Measurements from ENCODE around the gene PHOSPHO2. TPM values are rescaled to one million over a fixed set of nuclear protein-coding genes. Genes with fewer than 3 reads are reported as not detected.

PHOSPHO2 gene
- total RNA-seq, 3 donors from 2014 or later, result 9.1 to 17.4 (median 16.2) TPM

DNA sequence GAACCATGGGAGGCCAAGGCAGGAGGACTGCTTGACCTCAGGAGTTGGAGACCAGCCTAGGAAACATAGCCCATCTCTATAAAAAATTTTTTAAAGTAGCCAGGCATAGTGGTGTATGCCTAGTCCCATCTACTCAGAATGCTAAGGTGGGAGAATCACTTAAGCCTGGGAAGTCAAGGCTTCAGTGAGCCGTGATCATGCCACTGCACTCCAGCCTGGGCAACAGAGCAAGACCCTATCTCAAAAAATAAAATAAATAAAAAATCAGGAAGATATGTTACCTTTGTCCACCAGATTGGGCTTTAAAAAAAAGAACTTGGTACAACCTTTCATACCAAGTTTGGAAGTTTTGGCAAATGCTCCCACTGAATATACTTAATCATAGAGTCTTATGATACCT is 35.4 kb upstream of the PHOSPHO2 start:
- Histone ChIP-seq H3K4me1 (no peaks in the 10 kb centered on the region), H3K4me3 (no peak overlapping the region), H3K27ac (no peak overlapping the region), H3K27me3 (no peaks in the 10 kb centered on the region), H3K9me3 (no peaks in the 10 kb centered on the region), H3K36me3 (no peaks in the 10 kb centered on the region)
- intact Hi-C loops (cut with DNase I; ENCODE audit: low total_unique reads), result no loop called here
- DNase-seq (ENCODE audit: low spot score in 2 of 2), result no peak
- no peak for TF ChIP-seq POLR2A (IDR thresholded peaks at IDR 0.05)
- TF ChIP-seq POLR2AphosphoS5 (IDR thresholded peaks at IDR 0.05), result no peak
- TF ChIP-seq, protein P1, sequence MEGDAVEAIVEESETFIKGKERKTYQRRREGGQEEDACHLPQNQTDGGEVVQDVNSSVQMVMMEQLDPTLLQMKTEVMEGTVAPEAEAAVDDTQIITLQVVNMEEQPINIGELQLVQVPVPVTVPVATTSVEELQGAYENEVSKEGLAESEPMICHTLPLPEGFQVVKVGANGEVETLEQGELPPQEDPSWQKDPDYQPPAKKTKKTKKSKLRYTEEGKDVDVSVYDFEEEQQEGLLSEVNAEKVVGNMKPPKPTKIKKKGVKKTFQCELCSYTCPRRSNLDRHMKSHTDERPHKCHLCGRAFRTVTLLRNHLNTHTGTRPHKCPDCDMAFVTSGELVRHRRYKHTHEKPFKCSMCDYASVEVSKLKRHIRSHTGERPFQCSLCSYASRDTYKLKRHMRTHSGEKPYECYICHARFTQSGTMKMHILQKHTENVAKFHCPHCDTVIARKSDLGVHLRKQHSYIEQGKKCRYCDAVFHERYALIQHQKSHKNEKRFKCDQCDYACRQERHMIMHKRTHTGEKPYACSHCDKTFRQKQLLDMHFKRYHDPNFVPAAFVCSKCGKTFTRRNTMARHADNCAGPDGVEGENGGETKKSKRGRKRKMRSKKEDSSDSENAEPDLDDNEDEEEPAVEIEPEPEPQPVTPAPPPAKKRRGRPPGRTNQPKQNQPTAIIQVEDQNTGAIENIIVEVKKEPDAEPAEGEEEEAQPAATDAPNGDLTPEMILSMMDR (IDR thresholded peaks at IDR 0.05), result no peak

DNA sequence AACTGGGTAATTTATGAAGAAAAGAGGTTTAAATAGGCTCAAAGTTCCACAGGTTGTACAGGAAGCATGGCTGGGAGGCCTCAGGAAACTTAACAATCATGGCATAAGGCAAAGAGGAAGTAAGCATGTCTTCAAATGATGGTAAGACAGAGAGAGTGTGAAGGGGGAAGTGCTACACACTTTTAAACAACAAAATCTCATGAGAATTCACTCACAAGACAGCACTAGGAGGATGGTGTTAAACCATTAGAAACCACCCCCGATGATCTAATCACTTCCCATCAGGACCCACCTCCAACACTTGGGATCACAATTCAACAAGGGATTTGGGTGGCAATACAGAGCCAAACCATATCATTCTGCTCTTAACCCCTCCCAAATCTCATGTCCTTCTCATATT is 34.9 kb upstream of the PHOSPHO2 start:
- Histone ChIP-seq H3K4me1 (no peaks in the 10 kb centered on the region), H3K27ac (no peak overlapping the region), H3K36me3 (no peaks in the 10 kb centered on the region), H3K4me3 (no peak overlapping the region), H3K27me3 (no peaks in the 10 kb centered on the region), H3K9me3 (no peaks in the 10 kb centered on the region)
- TF ChIP-seq POLR2AphosphoS5 (IDR thresholded peaks at IDR 0.05) (no peak), POLR2A (IDR thresholded peaks at IDR 0.05) (no peak)
- TF ChIP-seq, protein P1 (IDR thresholded peaks at IDR 0.05), result no peak
- intact Hi-C loops (cut with DNase I; ENCODE audit: low total_unique reads), result no loop called here
- DNase-seq (ENCODE audit: low spot score in 2 of 2), result no peak

DNA sequence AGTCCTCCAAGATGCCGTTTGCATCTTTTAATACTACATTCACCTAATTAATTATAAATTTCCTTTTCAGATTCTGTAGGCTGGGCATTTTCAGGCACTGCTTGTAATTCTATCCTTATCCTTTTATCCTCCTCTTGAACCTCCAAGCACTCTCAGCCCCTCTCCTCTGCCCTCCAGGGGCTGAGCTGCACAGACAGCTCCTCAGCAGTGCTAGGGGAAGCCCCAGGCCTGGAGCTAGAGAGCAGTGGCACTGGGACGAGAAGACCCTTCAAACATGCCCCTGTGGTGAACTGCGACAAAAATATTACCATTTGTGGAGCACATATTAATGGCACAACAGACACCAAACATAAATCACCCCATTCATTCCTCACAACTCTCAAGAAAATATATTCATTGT is 33.0 kb upstream of the PHOSPHO2 start:
- TF ChIP-seq, protein P1 (IDR thresholded peaks at IDR 0.05), result no peak
- no peak for TF ChIP-seq POLR2AphosphoS5 (IDR thresholded peaks at IDR 0.05)
- TF ChIP-seq POLR2A (IDR thresholded peaks at IDR 0.05), result no peak
- no peak for DNase-seq (ENCODE audit: low spot score in 2 of 2)

GRCh38 chr2:169662744-169663143 is 31.5 kb upstream of the PHOSPHO2 start:
- DNase-seq (ENCODE audit: low spot score in 2 of 2), result no peak
- H3K4me1 ChIP-seq, result no peaks in the 10 kb centered on the region
- H3K27ac ChIP-seq, result no peak overlapping the region
- H3K4me3 ChIP-seq, result no peak overlapping the region
- intact Hi-C loops (cut with DNase I; ENCODE audit: low total_unique reads), result no loop called here
- H3K9me3 ChIP-seq, result no peaks in the 10 kb centered on the region
- no peaks in the 10 kb centered on the region for H3K36me3 ChIP-seq
- no peaks in the 10 kb centered on the region for H3K27me3 ChIP-seq
- no peak for TF ChIP-seq POLR2A (IDR thresholded peaks at IDR 0.05)
- TF ChIP-seq, protein P1 (IDR thresholded peaks at IDR 0.05), result no peak
- no peak for TF ChIP-seq POLR2AphosphoS5 (IDR thresholded peaks at IDR 0.05)

More for the DNA sequence above, 33.0 kb upstream of the PHOSPHO2 start:
- no peaks in the 10 kb centered on the region for H3K36me3 ChIP-seq
- intact Hi-C loops (cut with DNase I; ENCODE audit: low total_unique reads), result no loop called here
- H3K27ac ChIP-seq, result no peak overlapping the region
- H3K4me1 ChIP-seq, result no peaks in the 10 kb centered on the region
- no peaks in the 10 kb centered on the region for H3K27me3 ChIP-seq
- no peaks in the 10 kb centered on the region for H3K9me3 ChIP-seq
- H3K4me3 ChIP-seq, result no peak overlapping the region

DNA sequence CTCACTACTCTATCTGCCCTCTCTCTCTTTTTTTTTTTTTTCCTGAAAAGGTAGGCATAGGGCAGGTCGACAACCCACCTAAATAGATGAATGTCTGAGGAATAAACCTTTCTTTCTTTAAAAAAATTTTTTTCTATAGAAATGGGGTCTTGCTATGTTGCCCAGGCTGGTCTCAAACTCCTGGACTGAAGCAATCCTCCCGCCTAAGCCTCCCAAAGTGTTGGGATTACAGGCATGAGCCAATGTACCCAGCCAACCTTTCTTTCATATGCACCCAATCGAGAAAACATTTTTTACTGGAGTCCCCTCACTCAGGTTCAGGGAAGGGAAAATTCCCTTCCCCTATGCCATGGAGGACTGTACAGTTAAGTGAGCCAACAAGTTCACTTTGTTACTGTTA is 31.0 kb upstream of the PHOSPHO2 start:
- DNase-seq (ENCODE audit: low spot score in 2 of 2), result no peak
- Histone ChIP-seq H3K27me3 (no peaks in the 10 kb centered on the region), H3K9me3 (no peaks in the 10 kb centered on the region), H3K4me1 (no peaks in the 10 kb centered on the region), H3K27ac (no peak overlapping the region), H3K4me3 (no peak overlapping the region), H3K36me3 (no peaks in the 10 kb centered on the region)
- intact Hi-C loops (cut with DNase I; ENCODE audit: low total_unique reads), result no loop called here
- TF ChIP-seq POLR2A (IDR thresholded peaks at IDR 0.05) (no peak), POLR2AphosphoS5 (IDR thresholded peaks at IDR 0.05) (no peak)
- TF ChIP-seq, protein P1 (IDR thresholded peaks at IDR 0.05), result no peak
